Keratinocyte (primary cell): ENCODE measurements around the gene FST. TPM values are rescaled to one million over a fixed set of nuclear protein-coding genes. Genes with fewer than 3 reads are reported as not detected.

Experiments used
- DNase-seq: peaks from one replicate; pipeline ENCODE4 v3.0.0-alpha.2; 2011; ENCODE audit warnings: low read depth, missing footprints, low spot score
- FAIRE-seq: peaks from 2 replicates; lab custom pipeline; 2011; peaks lifted over from hg19 to GRCh38; lab: Jason Lieb, UNC
- H2AFZ ChIP-seq: 2 replicates; pipeline ENCODE4 v1.6.0; 2012; ENCODE audit warnings: low read length, control low read depth, inconsistent platforms; ENCODE audit not compliant: control insufficient read depth
- H3K27ac ChIP-seq: 2 replicates; pipeline ENCODE4 v1.5.1; 2011; ENCODE audit warnings: low read length; ENCODE audit not compliant: control insufficient read depth, insufficient read depth
- H3K27me3 ChIP-seq: 3 replicates; pipeline ENCODE4 v1.6.0; 2011; ENCODE audit warnings: low read length; ENCODE audit not compliant: control insufficient read depth, insufficient read depth; ENCODE audit errors: extremely low read depth
- H3K36me3 ChIP-seq, 2 experiments: 2 replicates in 1 of 2; 3 replicates in 1 of 2; pipeline ENCODE4 v1.5.1; 2011; ENCODE audit warnings: low read length in 2 of 2, mild to moderate bottlenecking in 1 of 2; ENCODE audit not compliant: control insufficient read depth in 2 of 2, insufficient read depth in 2 of 2; ENCODE audit errors: extremely low read depth in 1 of 2
- H3K4me1 ChIP-seq: 3 replicates; pipeline ENCODE4 v1.5.1; 2011; ENCODE audit warnings: low read length; ENCODE audit not compliant: control insufficient read depth, insufficient read depth; ENCODE audit errors: extremely low read depth
- H3K4me2 ChIP-seq: 3 replicates; pipeline ENCODE4 v1.6.0; 2011; ENCODE audit warnings: low read depth, low read length; ENCODE audit not compliant: control insufficient read depth, insufficient read depth; ENCODE audit errors: extremely low read depth
- H3K4me3 ChIP-seq, 3 experiments: fragments of 200-600 bp in 1 of 3; sonication (generic) in 1 of 3; 2 replicates in 2 of 3; 3 replicates in 1 of 3; pipeline ENCODE4 v1.5.1; 2011 to 2016; ENCODE audit warnings: low read length in 3 of 3, mild to moderate bottlenecking in 3 of 3, control low read depth in 2 of 3, inconsistent platforms in 1 of 3, low read depth in 1 of 3, mixed read lengths in 1 of 3, mixed run types in 1 of 3, moderate library complexity in 1 of 3; ENCODE audit not compliant: control insufficient read depth in 2 of 3, insufficient read depth in 2 of 3; ENCODE audit errors: extremely low read depth in 1 of 3
- H3K79me2 ChIP-seq: 2 replicates; pipeline ENCODE4 v1.6.0; 2012; ENCODE audit warnings: low read length; ENCODE audit not compliant: control insufficient read depth, insufficient read depth
- H3K9ac ChIP-seq: 3 replicates; pipeline ENCODE4 v1.6.0; 2011; ENCODE audit warnings: low read length; ENCODE audit not compliant: control insufficient read depth, insufficient read depth; ENCODE audit errors: extremely low read depth
- H3K9me1 ChIP-seq: 3 replicates; pipeline ENCODE4 v1.6.0; 2011; ENCODE audit warnings: low read length; ENCODE audit not compliant: control insufficient read depth, insufficient read depth; ENCODE audit errors: extremely low read depth
- H3K9me3 ChIP-seq: 2 replicates; pipeline ENCODE4 v1.5.1; 2012; ENCODE audit warnings: low read depth, low read length; ENCODE audit not compliant: control insufficient read depth
- H4K20me1 ChIP-seq: 3 replicates; pipeline ENCODE4 v1.6.0; 2011; ENCODE audit warnings: low read length; ENCODE audit not compliant: control insufficient read depth, insufficient read depth; ENCODE audit errors: extremely low read depth
- CTCF ChIP-seq, 3 experiments: IDR thresholded peaks in 1 of 3; conservative IDR thresholded peaks in 1 of 3; optimal IDR thresholded peaks in 1 of 3; 2 replicates in 2 of 3; 3 replicates in 1 of 3; pipeline versions ENCODE3 to v1.5.1; 2011; ENCODE audit warnings: low read length in 3 of 3, mild to moderate bottlenecking in 3 of 3, moderate library complexity in 2 of 3, control low read depth in 1 of 3, inconsistent platforms in 1 of 3; ENCODE audit not compliant: insufficient read depth in 2 of 3; ENCODE audit errors: extremely low read depth in 1 of 3
- EZH2 ChIP-seq: IDR thresholded peaks from one replicate; pipeline ENCODE4 v1.6.1; 2012; ENCODE audit warnings: inconsistent platforms, mild to moderate bottlenecking, low read length, moderate library complexity
- dilution Hi-C: fragments of 300-500 bp; cut with MboI; formaldehyde crosslinking; loops from one replicate; pipeline ENCODE4 v1.7.0; 2020; ENCODE audit warnings: low sequenced_read_pairs; ENCODE audit not compliant: extremely low pct_ligation_motif_present
- polyA plus RNA-seq, 5 experiments: library from polyadenylated mRNA; depleted of rRNA in 3 of 5; stranded (reverse) in 3 of 5; stranded (forward) in 1 of 5; unstranded in 1 of 5; fragments of >200 nt; gene quantifications; 1 replicate in 1 of 5; 2 replicates in 3 of 5; 3 replicates in 1 of 5; pipeline versions ENCODE4 v1.2.1 to v1.2.3, GENCODE V29; 2011 to 2012; ENCODE audit warnings: missing spikeins in 2 of 5, low read depth in 1 of 5, low replicate concordance in 1 of 5

Gene FST
- polyA plus RNA-seq, 1 donor (not counting 4 experiments of a cell fraction or from before 2014, with no cell fraction given): 276 TPM

- dilution Hi-C loops: no loop called here
- Histone ChIP-seq H2AFZ (no peak overlapping the region), H3K9ac (no peak overlapping the region), H3K4me1 (no peaks in the 10 kb centered on the region), H4K20me1 (no peaks in the 10 kb centered on the region), H3K4me2 (no peak overlapping the region), H3K79me2 (no peaks in the 10 kb centered on the region), H3K4me3 (no peak overlapping the region), H3K36me3 (no peaks in the 10 kb centered on the region), H3K9me1 (no peaks in the 10 kb centered on the region), H3K27me3 (no peaks in the 10 kb centered on the region), H3K9me3 (no peaks in the 10 kb centered on the region), H3K27ac (no peak overlapping the region)
- no peak for FAIRE-seq
- DNase-seq: no peak
- no peak for TF ChIP-seq CTCF (optimal IDR thresholded peaks at IDR 0.05 in 1 of 3, IDR thresholded peaks at IDR 0.05 in 1 of 3, conservative IDR thresholded peaks at IDR 0.05 in 1 of 3; ENCODE audit: extremely low read depth in 1 of 3, insufficient read depth in 2 of 3, low read length in 3 of 3)
- TF ChIP-seq EZH2: no peak
These were observed 24.1 kb upstream of the FST start for GRCh38 chr5:53456366-53456765.

GRCh38 chr5:53463909-53464621 is 16.4 kb upstream of the FST start:
- Histone ChIP-seq H3K27me3 (no peaks in the 10 kb centered on the region), H3K4me2 (no peak overlapping the region), H3K27ac (no peak overlapping the region), H4K20me1 (no peaks in the 10 kb centered on the region), H3K36me3 (no peaks in the 10 kb centered on the region), H3K9ac (no peak overlapping the region), H3K4me1 (no peaks in the 10 kb centered on the region), H3K79me2 (no peaks in the 10 kb centered on the region), H3K9me1 (no peaks in the 10 kb centered on the region), H2AFZ (no peak overlapping the region), H3K9me3 (no peaks in the 10 kb centered on the region), H3K4me3 (no peak overlapping the region)
- no peak for TF ChIP-seq CTCF (optimal IDR thresholded peaks at IDR 0.05 in 1 of 3, IDR thresholded peaks at IDR 0.05 in 1 of 3, conservative IDR thresholded peaks at IDR 0.05 in 1 of 3; ENCODE audit: extremely low read depth in 1 of 3, insufficient read depth in 2 of 3, low read length in 3 of 3)
- no peak for TF ChIP-seq EZH2
- DNase-seq (no peak), FAIRE-seq (no peak)
- dilution Hi-C loops: no loop called here
